ENCODE measurements around the gene TBL1X.

The TBL1X gene

DNA sequence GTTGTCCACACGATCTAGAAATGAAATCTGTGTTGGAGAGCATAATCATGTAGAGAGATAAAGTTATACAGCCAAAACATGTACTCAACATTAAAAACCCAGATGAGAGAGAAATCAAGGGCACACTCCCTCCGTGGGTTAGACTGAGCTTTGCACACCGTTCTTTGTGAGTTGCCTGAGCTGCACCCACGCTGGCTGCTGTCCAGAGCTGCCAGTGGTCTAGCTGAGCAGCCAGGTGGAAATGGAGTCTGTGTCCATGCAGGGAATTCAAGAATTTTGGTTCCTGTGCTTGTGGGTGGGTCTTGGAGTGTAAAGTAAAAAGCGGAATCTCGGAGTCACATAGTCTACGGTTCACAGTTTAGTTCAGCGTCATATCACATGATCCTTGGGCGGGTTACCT is 216.2 kb downstream of the TBL1X start:
- Histone ChIP-seq H3K27ac (no peak overlapping the region), H3K4me3 (no peak overlapping the region)

DNA sequence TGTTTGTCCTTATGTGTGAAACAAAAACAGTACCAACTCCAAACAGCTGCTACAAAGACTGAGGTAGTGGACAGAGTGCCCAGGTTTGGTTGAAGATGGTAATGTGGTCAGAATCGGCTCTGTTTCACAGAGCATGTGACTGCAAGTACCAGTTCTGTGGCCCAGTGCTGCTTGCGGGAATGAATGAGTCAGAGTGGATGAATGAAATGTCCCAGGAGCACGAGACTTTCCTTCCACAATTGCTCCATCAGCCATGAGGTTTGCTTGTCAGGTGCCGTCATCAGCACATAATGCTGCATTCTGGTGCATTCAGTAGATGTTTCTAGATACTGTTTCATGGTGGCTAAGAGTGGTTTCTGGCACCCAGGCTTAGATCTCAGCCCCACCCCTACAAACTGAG is 216.6 kb downstream of the TBL1X start:
- H3K4me3 ChIP-seq = no peak overlapping the region
- no peak overlapping the region for H3K27ac ChIP-seq

DNA sequence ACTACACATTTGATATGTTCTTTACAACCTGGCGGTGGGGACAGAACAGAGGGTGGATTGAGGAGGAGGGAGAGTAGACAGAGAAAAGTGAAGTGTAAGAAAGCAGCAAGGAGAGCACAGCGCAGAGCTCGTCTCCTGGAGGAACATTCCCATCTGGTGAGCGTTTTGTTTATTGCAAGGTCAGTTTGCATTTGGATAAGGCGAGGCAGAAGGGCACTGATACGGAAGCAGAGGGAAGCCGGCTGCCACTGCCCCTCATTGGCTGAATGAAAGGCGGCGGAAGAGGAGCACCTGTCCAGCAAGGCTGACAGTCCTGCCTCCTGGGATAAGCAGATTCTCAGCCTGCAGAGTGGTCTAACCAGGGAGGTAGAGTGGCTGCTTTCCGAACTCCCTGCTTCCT is 217.6 kb downstream of the TBL1X start:
- Histone ChIP-seq H3K4me3 (no peak overlapping the region), H3K27ac (no peak overlapping the region)

DNA sequence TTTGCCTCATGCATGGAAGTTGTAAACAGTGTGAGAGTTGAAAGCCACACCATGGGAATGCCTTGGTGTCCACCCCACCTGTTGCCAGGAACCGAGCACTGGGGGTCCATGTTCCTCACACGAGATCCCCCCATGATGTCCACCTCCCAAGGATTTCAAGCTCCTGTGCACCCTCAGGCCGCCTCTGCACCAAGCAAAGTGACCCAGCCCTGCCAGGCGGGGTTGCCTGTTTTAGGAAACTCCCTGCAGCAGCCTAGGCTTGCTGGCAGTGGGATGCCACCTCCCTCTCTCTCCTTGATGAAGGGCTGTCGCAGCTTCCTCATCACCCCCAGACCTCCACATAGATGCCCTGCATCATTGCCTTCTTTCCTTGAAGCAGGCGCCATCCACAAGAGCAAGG is 218.0 kb downstream of the TBL1X start:
- Histone ChIP-seq H3K4me3 (no peak overlapping the region), H3K27ac (no peak overlapping the region)

DNA sequence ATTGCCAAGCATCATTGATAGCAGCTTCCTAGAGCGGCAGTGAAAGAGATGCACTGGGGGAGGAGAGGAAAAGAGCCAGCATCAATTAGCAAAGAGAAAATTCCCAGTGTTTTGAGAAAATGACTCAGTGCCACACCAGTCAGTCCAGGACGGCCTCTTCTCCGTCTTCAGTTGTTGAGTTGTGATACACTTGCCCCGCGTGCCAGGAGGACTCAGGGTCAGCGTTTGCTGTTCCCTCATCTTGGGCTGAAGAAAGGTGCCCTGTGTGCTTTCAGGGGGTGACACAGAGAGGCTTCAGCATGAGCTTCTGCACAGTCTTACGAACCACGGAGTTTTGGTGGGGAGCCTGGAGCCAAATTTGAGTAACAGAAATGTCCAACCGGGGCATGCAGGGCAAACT is 218.5 kb downstream of the TBL1X start:
- Histone ChIP-seq H3K27ac (no peak overlapping the region), H3K4me3 (no peak overlapping the region)

DNA sequence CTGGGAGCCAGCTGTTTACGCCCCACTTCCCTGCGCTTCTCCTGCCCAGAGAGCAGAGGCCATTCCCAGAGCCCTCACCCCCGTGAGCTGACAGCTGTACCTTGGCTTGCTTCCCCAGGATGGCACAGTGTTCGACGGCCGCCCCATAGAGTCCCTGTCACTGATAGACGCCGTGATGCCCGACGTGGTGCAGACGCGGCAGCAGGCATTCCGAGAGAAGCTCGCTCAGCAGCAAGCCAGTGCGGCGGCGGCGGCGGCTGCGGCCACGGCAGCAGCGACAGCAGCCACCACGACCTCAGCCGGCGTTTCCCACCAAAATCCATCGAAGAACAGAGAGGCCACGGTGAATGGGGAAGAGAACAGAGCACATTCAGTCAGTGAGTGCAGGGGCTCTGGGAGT is 223.0 kb downstream of the TBL1X start:
- Histone ChIP-seq H3K4me3 (no peak overlapping the region), H3K27ac (no peak overlapping the region)

DNA sequence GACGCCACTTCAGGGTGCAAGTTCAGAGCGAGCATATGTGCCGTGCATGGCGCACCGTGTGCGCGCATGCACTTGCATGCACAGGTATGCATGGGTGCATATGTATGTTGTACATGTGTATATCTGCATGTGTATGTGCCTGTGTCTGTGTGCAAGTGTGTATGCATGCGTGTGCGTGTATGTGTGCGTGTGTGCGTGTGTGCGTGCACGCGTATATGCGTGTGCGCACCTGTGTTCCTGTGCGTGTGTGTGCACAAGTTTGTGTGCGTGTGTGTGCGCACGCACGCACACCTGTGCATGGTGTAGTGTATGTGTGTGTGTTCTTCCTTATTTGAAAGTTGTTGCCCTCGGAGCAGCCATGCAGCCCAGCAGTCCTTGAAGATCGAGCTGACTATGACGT is 224.0 kb downstream of the TBL1X start:
- Histone ChIP-seq H3K4me3 (no peak overlapping the region), H3K27ac (no peak overlapping the region)

DNA sequence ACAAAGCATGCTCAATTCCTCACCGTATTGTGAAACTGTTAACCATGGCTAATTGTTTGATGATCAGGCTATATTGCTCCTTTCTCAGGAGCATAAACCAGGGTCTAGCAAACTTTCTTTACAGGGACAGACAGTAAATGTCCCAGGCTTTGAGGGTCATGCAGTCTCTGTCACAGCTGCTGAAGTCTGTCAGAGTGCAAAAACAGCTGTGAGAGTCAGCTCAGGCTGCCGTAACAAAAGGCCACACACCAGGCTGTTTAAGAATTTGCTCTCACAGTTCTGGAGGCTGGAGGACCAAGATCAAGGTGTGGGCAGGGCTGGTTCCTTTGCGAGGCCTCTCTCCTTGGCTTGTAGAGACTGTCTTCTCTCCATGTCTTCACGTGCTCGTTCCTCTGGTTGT is 225.2 kb downstream of the TBL1X start:
- no peak overlapping the region for H3K27ac ChIP-seq

DNA sequence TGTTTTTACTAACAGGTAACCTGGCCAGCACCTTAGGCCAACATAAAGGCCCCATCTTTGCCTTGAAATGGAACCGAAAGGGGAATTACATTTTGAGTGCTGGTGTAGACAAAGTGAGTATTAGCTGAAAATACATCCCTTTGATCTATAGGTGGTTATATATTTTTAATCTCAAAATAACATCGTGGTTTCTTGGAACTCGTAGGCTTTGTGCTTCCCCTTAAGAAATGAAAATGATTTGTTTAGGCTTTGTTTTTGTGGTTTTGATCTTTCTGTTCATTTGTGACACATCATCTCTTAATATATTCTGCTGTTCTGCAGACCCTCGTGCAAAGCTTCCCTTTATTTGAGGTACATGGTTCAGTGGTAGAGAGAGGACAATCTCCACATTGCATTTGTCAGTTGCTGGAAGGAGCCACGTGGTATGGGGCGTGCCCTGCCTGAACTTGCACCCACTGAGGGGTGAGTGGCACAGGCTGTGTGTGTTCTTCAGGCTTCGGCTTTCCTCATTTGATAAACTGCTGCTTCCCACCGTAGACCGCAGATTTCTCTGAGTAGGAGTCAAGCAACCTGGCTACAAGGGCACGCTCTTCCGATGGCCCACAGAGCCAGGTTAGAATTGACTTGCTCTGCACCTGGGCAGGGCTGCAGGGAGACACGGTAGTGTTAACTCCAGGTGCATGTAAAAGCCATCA is 228.6 kb downstream of the TBL1X start:
- no peak overlapping the region for H3K27ac ChIP-seq

More for the DNA sequence above, 225.2 kb downstream of the TBL1X start:
- H3K4me3 ChIP-seq = no peak overlapping the region

DNA sequence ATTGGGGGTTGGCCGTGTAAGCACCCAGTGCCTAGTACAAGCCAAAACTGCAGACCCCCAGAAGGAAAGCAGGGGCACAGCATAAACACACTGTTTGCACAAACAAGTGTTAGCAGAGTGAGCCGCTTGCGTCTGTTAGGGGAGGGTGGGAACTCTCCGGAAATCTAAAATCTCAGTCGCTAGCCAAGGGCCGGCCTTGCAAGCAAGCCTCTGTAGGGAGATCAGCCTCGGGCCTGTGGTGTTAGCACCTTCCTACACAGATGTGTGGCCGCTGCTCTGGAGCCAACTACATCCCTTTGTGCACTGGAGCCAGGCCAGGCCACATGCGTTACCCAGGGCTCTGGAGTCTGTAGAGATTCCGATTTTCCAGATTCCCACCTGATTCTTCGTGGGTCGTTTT is 233.7 kb downstream of the TBL1X start:
- Histone ChIP-seq H3K4me3 (no peak overlapping the region), H3K27ac (no peak overlapping the region)

More for the DNA sequence above, 228.6 kb downstream of the TBL1X start:
- no peak overlapping the region for H3K4me3 ChIP-seq

DNA sequence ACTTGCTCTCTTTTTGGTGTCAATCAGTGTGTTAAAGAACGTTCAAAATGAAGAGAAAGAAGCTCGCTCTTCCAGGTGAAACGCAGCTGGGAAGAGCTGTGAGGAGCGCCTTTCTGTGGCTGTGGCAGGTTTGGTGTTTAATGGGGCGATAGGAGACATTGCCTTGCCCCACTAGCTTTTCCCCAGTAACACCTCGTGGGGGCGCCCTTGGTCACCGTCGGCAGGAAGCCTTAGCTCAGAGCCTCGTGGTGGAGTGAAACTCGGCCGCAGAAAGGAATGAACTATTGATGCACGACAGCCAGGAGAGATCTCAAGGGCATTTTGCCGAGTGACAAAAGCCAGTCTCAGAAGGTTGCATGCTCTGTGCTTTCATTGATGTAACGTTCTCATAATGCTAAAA is 235.7 kb downstream of the TBL1X start:
- Histone ChIP-seq H3K27ac (no peak overlapping the region), H3K4me3 (no peak overlapping the region)

DNA sequence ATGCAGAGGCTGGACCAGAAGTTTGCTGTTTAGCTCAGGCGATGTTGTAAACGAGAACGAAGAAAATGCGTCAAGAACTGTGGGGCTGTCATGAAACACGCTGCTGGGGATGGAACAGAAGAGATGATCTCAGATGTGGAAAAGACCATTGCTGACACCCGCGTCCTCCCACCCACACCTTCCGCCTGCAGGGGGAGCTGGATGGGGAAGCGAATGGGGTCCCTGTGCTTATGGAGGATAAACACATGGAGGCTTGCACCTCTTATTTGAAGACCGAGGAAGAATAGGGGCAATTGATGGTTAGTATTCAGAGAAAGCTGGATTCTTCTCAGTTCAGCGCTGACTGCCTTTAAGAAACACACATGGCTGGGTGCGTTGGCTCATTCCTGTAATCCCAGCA is 236.9 kb downstream of the TBL1X start:
- Histone ChIP-seq H3K27ac (no peak overlapping the region), H3K4me3 (no peak overlapping the region)

DNA sequence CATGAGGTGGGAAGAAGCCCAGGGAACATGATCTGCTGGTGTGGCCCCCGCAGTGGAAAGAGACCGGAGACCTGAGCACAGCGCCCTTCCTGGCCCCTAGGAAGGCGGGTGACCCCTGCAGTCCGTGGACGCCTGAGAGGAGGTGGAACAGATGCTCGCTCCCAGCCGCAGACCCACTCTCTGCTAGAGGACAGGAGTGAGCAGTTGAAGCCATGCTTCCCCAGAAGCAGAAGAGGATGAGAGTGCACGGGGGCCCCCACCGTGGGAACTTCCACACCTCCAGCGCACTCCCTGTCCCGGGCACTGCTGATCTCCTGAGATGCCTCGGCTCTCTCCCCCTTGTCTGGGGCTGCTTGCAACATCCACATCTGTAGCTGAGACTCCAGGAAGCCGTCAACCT is 238.5 kb downstream of the TBL1X start:
- H3K4me3 ChIP-seq = no peak overlapping the region
- no peak overlapping the region for H3K27ac ChIP-seq

DNA sequence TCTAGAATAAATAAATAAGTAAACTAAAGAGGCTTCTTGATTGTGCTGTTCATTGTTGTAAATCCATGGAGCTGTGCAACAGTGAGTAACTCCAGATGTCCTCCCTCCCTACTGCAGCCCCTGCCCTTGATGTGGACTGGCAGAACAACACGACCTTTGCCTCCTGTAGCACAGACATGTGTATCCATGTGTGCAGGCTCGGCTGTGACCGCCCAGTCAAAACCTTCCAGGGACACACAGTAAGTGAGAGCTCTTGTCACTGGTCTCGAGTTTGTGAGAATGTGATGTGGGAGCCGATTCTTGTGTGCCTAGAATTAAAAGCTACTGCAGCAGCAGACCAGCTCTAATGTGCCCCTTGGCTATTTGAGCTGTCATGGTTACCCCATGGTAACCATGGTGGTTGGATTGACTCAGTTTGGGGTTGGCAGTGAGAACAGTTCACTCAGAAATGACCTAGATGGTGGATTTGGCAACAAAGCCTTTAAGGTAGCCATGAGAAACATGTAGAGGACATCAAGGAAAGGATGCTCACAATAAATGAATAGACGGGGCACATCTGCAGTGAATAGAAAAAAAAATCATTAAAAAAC is 240.1 kb downstream of the TBL1X start:
- Histone ChIP-seq H3K27ac (no peak overlapping the region), H3K4me3 (no peak overlapping the region)

DNA sequence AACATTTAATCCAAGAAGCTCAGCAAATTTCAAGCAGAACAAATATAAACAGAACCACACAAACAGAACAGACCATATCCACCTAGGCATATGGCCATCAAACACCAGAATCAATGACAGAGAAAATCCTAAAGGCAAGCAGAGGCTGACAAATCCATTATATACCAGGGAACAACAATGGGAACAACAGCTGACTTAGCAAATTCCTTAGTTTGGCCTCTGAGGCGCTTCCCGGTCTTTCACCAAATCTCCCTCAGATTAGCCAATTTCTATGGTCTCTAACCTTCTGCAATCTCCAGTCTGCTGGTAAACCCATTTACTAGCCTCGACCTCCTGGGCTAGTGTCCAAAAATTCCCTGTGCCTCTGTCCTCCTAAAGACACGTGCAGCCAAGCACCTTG is 241.6 kb downstream of the TBL1X start:
- Histone ChIP-seq H3K27ac (no peak overlapping the region), H3K4me3 (no peak overlapping the region)

DNA sequence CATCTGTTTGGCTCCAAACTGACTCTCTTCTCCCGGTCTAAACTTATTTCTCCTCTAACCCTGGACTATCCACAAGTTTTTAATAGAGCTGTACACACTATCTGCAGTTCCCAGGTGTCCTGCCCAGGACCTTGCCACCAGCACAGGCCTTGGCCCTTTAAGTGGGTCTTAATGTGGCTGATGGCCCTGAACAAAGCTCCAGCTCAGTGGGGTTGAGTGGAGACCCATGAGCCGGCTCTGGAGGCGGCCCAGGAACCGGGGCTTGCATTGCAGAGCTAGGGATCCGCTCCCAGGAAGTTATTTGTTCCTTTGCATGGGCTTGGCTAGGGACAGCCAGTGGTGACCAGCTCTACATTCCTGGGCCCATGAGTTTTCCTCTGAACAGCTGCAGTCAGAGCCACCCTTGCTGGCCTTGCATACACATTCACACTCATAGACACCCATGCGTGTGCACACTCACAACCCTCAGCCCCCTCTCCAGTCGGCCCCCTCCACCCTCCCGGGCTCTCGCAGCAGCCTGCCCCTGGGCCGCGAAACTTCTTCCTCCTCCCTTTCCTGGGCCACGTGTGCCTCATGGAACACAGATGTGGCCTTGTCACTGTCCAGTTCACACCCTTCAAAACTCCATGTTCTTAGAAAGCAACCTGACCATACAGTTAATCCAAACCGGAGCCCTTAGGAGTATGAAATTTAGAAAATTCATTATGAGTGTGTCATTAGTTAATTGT is 242.6 kb downstream of the TBL1X start:
- H3K27ac ChIP-seq = no peak overlapping the region
- H3K4me3 ChIP-seq = no peak overlapping the region

DNA sequence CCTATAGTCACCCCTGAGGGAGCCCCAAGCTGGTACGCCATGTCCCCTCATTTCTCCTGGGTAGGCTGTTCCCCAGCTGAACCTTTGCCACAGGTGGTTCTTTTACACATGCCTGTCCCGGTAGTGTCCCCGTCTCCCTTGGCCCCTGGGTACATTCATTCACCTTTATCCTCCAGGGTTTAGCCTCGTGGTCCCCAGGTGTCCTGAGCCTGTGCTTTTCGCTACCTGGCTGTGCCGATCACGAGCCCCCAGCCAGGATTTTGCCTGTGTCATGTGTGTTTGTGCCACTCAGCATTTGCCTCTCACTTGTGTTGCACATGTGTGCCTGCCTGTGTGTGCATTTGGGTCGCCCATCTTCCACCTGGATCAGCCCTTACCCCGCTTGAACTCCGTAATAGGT is 243.2 kb downstream of the TBL1X start:
- Histone ChIP-seq H3K4me3 (no peak overlapping the region), H3K27ac (no peak overlapping the region)

DNA sequence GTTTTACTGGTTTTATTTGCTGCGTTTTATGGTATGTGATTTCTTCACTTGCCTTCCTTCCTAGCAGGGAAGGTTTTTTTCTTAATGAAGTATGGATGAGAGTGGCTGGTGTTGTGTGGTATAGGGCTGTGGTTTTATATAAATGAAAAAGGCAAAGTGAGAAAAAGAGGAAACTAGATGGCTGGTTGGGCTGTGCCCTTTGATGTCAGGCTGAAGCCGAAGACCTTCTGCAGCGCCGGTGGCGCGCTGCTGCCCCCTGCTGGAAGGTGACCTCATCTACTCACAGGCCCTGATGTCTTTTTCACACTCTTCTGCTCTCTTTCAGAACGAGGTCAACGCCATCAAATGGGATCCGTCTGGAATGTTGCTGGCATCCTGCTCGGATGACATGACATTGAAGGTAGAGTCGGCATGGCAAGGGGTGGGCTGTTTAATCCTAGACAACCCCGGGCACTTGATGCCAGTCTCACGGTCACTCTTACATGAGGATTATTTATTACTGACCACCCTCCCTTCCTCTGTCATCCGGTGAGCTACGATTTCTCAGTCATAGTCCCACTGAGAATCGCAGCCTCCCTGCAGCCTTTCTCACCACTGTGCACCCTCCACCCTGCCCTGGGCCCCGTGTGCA is 244.2 kb downstream of the TBL1X start:
- Histone ChIP-seq H3K27ac (no peak overlapping the region), H3K4me3 (no peak overlapping the region)

DNA sequence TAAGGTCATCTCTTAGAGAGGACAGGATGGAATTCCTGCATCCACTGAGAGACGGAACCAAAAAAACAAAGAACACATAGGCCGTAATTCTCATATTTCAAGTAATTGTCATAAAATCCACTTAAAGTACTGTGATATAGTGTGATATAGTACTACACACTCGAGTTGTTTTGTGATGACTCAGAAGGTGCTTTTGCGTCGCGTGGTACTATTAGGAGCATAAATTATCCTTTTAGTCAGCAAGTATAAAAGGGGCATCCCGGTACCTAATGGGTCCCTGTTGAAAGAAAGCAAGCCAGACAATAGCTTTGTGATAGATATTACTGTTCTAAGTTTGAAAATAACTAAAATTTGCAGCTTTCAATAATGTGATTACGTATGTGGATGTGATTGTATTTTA is 245.5 kb downstream of the TBL1X start:
- no peak overlapping the region for H3K4me3 ChIP-seq
- no peak overlapping the region for H3K27ac ChIP-seq

DNA sequence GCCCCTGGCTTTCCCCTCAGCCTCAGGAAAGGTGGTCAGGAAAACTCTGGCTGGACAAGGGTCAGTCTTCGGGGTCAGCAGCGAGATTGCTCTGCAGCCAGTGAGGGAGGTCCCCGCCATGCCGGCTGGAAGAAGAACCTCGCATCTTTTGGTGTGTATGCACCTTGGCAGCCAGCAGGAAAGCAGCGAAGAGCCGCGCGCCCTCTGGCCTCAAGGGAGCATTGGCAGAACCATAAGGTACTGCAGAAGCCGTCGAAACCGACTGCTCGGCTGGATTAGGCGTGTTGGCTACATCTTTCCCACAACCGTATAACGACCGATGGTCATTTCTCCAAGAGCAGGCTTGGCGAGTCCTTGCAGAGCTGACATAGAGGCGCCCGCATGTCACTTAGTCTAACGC is 252.5 kb downstream of the TBL1X start:
- H3K27ac ChIP-seq = no peak overlapping the region
- H3K4me3 ChIP-seq = no peak overlapping the region

DNA sequence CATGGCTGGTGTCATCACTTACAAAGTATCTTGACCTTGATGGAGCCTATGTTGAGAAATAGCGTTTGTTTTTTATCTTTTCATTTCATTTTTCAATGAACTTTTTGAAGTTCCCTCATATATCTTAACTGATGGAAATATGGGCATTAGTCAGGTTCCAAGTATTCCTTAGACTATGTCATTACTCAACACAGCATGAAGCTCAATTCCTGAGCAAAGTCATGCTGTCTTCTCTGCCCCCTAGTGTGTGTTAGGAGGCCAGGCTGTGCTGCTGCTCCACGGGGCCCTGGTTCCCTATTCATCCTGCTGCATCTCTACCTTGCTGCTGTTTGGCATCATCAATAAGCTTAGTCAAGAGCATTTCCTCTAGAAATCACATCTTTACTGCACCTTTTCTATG is 259.9 kb downstream of the TBL1X start:
- Histone ChIP-seq H3K27ac (no peak overlapping the region), H3K4me3 (no peak overlapping the region)
